M059J (cell line): ENCODE measurements around the gene MED6. TPM values are rescaled to one million over a fixed set of nuclear protein-coding genes. Genes with fewer than 3 reads are reported as not detected.

Experiments used
- DNase-seq: peaks from one replicate; pipeline ENCODE4 v3.0.0-alpha.2; 2012; ENCODE audit warnings: low read depth
- total RNA-seq: library from RNA; depleted of rRNA; stranded (reverse); fragments of >200 nt; shearing (Covaris generic); gene quantifications from 2 replicates; pipeline ENCODE4 v1.2.3, GENCODE V29; 2014; rRNA removed

MED6 gene
- total RNA-seq, 1 experiment from 2014 or later = 37.2 TPM

DNA sequence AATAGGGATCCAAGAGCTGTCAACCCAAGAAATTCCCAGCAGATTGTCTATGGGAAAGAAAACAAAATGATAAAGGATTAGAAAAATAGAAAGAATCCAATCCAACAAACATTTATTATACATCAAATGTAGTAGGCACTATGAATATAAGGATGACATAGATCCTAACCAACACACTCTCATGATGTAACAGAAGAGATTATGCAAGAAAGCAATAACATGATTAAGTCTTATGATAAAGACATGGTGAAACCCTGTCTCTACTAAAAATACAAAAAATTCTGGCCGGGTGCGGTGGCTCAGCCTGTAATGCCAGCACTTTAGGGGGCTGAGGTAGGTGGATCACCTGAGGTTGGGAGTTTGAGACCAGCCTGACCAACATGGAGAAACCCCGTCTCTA lies 2.7 kb downstream of the MED6 start:
- DNase-seq = no peak

DNA sequence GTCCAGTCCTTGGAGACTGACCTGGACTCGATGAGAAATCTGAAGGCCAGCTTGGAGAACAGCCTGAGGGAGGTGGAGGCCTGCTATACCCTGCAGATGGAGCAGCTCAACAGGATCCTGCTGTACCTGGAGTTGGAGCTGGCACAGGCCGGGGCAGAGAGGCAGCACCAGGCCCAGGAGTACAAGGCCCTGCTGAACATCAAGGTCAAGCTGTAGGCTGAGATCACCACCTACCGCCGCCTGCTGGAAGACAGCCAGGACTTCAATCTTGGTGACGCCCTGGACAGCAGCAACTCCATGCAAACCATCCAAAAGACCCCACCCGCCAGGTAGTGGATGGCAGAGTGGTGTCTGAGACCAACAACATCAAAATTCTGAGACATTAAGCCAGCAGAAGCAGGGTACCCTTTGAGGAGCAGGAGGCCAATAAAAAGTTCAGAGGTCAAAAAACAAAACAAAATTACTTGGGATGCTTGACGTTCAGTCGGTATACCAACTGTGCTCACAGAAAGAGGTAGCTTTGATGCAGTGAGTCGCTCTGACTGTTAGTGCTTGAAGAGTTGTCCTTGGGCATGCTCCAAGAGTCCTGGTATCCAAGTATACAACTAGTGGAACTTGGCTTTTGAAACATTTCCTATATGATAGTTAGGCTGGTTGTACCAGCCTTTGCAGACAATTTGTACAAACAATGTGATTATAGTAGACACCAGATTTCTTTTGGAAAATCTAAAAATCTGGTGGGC lies 4.8 kb downstream of the MED6 start:
- DNase-seq = peak; percentile 26

DNA sequence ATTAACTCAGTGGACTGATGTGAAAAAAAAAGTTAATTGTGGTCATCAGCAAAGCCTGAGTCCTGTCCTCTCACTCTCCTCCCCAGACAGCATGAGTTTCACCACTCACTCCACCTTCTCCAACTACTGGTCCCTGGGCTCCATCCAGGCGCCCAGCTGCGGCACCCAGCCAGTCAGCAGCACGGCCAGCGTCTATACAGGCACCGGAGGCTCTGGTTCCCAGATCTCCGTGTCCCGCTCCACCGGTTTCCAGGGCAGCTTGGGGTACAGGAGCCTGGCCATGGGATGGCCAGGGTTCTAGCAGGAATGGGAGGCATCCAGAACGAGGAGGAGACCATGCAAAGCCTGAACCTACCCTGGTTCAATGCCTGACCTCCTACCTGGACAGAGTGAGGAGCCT lies 6.0 kb downstream of the MED6 start:
- DNase-seq = no peak

DNA sequence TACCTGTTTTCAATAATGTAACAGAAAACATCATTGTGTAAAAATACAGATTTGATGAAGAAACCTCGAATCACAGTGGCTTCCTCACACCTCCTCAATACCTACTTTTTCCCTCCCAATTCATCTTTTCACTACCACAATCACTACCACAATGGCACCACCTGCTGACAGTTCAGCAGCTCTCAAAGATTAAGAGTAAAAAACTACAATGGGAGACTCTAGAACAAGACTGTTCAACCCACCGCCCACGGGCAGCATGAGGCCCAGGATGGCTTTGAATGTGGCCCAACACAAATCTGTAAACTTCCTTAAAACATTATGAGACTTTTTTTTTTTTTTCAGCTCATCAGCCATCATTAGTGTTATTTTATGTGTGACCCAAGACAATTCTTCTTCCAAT lies 15.2 kb downstream of the MED6 start:
- DNase-seq = peak; percentile 11

DNA sequence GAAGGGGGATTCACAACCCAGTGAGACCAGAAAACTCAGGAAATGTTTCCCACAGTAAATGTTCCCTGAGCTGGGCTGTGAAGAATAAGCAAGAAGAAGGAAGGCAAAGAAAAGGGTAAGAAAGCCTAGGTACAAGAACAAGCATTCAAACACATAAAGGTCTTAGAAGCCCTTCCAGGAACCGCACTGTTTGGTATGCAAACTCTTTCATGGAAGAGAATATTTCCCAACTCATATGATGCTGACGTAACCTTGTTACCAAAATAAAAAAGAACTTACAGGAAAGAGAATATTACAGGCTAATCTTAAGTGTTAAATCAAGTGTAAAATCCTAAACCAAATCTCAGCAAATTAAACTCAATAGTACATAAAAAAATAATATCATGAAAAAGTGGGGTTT lies 23.6 kb downstream of the MED6 start:
- DNase-seq = no peak

DNA sequence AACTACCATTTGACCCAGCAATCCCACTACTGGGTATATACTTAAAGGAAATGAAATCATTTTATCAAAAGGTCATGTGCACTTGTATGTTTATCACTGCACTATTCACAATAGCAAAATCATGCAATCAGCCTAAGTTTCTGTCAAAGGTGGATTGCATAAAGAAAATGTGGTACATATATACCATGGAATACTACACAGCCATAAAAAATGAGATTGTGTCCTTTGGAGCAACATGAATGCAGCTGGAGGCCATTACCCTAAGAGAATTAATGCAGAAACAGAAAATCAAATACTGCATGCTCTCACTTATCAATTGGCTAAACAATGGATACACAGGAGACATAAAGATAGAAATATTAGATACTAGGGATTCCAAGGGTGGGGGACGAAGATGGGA lies 27.4 kb downstream of the MED6 start:
- DNase-seq = no peak

DNA sequence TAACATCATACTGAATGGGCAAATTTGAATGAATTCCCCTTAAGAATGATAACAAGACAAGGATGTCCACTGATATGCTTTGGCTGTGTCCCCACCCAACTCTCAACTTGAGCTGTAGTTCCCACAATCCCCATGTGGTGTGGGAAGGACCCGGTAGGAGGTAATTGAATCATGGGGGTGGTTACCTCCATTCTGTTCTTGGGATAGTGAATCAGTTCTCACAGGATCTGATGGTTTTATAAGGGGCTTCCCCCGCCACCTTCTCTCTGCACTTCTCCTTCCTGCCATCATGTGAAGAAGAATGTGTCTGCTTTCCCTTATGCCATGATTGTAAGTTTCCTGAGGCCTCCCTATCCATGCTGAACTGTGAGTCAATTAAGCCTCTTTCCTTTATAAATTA lies 29.3 kb downstream of the MED6 start:
- no peak for DNase-seq

DNA sequence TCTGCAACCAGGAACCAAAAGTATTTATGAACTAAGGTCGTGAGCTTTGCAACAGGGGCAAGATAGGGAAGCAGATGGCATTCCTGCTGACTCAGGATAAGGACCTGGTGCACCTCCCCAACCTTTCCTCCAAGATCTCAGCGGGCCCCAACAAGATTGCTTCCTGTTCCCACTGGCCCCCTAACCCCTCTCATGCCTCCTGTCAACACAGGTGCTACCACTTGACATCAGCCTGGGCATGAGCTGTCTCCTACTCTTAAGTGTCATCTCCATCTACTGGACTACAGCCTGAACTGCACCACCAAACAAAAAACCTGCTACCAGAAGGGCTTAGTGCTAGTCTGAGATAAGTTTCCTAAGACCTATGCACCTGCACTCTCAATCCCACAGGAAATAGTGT lies 32.7 kb downstream of the MED6 start:
- DNase-seq = peak; percentile 20

DNA sequence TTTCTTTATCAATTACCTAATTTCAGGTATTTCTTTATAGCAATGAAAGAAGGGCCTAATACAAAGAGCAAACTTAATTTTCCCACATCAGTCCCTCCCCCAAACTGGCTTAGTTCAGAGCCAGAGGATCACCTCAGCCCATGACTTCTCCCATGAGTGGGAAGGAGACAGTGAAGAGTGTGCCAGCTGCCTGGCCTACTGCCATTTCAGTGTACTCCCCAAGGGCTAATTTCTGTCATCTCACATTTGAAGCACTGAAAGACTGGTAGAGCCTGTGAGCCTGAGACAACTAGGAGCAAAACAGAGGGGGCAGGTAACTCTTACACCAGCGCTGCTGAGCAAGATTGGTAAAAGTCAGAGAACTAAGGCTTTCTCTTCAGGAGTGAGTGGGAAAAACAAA lies 36.6 kb downstream of the MED6 start:
- DNase-seq = no peak

DNA sequence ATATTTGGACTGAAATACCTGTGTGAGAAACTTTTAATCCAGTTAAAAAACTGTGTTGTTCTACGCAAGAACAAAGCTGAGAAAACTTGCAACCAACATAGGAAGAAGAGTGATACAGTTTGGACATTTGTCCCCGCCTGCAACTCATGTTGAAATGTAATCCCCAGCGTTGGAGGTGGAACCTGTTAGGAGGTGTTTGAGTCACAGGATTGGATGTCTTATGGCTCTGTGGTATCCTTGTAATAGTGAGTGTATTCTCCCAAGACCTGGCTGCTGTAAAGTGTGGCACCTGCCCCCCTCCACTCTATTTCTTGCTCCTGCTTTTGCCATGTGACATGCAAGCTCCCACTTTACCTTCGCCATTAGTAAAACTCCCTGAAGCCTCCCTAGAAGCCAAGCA lies 37.0 kb downstream of the MED6 start:
- no peak for DNase-seq

DNA sequence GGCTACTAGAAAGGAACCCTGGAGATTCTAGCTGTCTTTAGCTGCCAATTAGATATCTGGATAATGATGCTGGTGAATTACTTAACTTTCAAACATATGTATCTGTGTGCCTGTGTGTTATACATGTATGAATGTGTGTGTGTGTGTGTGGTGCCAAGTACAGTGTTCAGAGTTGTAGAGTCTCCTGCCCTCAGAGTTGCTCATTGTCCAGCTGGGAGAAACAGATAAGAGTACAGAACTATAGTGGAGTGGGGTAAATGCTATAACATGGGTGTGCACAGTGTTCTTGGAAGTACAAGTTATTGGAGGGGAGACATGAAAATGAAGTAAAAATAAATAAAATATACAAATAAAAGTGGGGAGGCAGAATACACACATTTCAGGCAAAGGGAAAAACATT lies 42.1 kb downstream of the MED6 start:
- no peak for DNase-seq

DNA sequence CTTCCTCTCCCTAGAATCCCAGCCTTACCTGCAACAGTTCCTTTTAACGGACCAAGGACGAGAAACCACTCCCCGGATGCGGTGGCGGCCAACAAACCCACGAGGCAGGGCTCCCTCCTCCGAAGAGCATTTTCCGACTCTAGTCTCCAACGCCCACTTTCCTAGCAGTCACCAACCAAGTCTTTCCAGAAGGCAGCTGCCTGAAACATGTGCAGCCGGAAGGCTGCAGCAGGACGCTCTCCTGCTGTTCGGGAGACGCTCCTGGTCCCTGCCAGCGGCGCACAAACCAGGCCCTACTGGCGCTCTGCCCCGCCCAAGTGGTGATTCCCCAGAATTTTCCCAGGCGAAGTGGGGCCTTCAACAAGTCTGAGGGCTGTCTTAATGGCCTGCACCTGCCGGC lies 44.6 kb downstream of the MED6 start:
- no peak for DNase-seq

DNA sequence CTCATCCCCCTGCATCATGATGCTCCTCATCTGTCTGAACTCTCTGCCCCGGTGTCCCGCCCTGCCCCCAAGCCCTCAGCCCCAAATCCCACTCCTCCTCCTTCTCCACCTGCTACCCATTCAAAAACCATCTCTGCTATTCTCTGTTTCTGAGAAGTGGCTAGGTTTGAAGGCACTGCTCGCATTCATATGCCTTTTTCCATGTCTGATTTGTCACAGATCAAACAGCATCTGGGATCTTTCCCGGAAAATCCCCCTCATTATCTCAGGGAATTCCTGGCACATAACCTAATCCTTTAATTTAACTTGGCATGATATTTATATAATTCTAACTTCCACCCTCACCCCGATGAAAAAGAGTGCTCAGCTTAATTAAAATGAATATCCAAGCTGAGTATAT lies 62.4 kb downstream of the MED6 start:
- DNase-seq = no peak

DNA sequence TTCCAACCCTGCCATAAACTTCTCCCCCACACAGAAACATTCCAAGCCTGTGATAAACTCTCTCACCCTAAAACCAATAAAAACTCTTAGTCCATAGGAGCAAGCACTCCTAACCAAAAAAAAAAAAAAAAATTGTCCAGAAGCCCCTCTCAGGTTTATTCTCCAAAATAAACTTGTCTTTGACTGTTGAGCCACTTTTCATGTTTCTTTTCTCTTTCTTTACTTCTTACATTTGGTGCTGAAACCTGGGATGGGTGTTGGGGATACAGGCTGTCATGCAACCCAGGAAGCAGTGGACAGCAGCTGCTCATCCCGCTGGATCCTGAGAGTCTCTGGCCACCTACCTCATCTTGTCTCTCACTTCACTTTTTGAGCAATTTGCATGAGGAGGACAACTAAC lies 63.6 kb downstream of the MED6 start:
- DNase-seq = peak; percentile 6

DNA sequence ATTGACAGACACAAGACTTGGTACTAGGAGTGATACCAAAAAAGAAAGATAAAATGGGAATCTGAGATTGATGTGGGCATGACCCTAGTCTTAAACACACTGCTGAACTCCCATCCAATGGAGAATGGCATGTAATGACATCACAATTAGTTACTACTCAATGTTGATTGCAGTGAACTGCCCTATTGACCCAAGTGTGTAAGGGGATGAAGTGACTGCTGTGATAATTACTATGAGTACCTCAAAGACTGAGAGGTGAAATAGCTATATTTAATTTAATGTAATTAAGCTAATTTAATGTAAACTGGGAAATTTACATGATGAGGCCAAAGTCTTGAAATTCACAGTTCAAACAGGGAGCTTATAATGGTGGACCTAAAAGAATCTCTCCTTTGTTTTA lies 65.6 kb downstream of the MED6 start, which contains the start of gene ADAM20:
Gene ADAM20, minus strand, starts transcription at position 101 of the 400 bp plus-strand sequence. CDS start 10,247 bp downstream, outside the sequence.
- DNase-seq = no peak

Other genes starting within 250 kb of the MED6 start
- gene COX16, start 241.0 kb downstream of the MED6 start, total RNA-seq = 58.9 and 81.6 TPM in 2 replicates
- 17.1 and 20.2 TPM in 2 replicates for gene SYNJ2BP, start 183.6 kb downstream of the MED6 start, total RNA-seq
- 0.05 and 0.49 TPM in 2 replicates for gene ADAM21, start 148.5 kb downstream of the MED6 start, total RNA-seq
- not detected in 2 replicates for gene ADAM20, start 65.7 kb downstream of the MED6 start, total RNA-seq
- gene TTC9, start 41.3 kb upstream of the MED6 start, total RNA-seq = 0.07 and 1.3 TPM in 2 replicates
- 3.1 and 5.8 TPM in 2 replicates for gene MAP3K9, start 208.9 kb upstream of the MED6 start, total RNA-seq